ENCODE measurements around the gene DDX23. TPM values are rescaled to one million over a fixed set of nuclear protein-coding genes. Genes with fewer than 3 reads are reported as not detected.

DDX23 gene
- polyA plus RNA-seq, 1 donor (not counting 4 experiments of a cell fraction or from before 2014, with no cell fraction given), result 57.8 TPM

GRCh38 chr12:48803675-48804074 lies 48.3 kb downstream of the DDX23 start:
- TF ChIP-seq CTCF (optimal IDR thresholded peaks at IDR 0.05 in 1 of 3, IDR thresholded peaks at IDR 0.05 in 1 of 3, conservative IDR thresholded peaks at IDR 0.05 in 1 of 3; ENCODE audit: extremely low read depth in 1 of 3, insufficient read depth in 2 of 3, low read length in 3 of 3), result no peak
- no peak for TF ChIP-seq EZH2 (IDR thresholded peaks at IDR 0.05; ENCODE audit: low read length)
- no peak for DNase-seq (ENCODE audit: low read depth, low spot score)
- Histone ChIP-seq H3K9ac (ENCODE audit: control insufficient read depth, extremely low read depth, insufficient read depth, low read length) (no peak overlapping the region), H3K4me1 (ENCODE audit: control insufficient read depth, extremely low read depth, insufficient read depth, low read length) (no peaks in the 10 kb centered on the region), H3K9me1 (ENCODE audit: control insufficient read depth, extremely low read depth, insufficient read depth, low read length) (no peaks in the 10 kb centered on the region), H3K27me3 (ENCODE audit: control insufficient read depth, extremely low read depth, insufficient read depth, low read length) (no peaks in the 10 kb centered on the region), H3K4me3 (ENCODE audit: control insufficient read depth in 2 of 3, extremely low read depth in 1 of 3, insufficient read depth in 2 of 3, low read depth in 1 of 3, low read length in 3 of 3) (no peak overlapping the region), H2AFZ (ENCODE audit: control insufficient read depth, low read length) (no peak overlapping the region), H3K4me2 (ENCODE audit: control insufficient read depth, extremely low read depth, insufficient read depth, low read depth, low read length) (no peak overlapping the region), H3K9me3 (ENCODE audit: control insufficient read depth, low read depth, low read length) (no peaks in the 10 kb centered on the region), H3K36me3 (ENCODE audit: control insufficient read depth in 2 of 2, extremely low read depth in 1 of 2, insufficient read depth in 2 of 2, low read length in 2 of 2) (no peaks in the 10 kb centered on the region), H3K79me2 (ENCODE audit: control insufficient read depth, insufficient read depth, low read length) (no peaks in the 10 kb centered on the region), H3K27ac (ENCODE audit: control insufficient read depth, insufficient read depth, low read length) (no peak overlapping the region), H4K20me1 (ENCODE audit: control insufficient read depth, extremely low read depth, insufficient read depth, low read length) (no peaks in the 10 kb centered on the region)
- no peak for FAIRE-seq
- dilution Hi-C loops (cut with MboI; ENCODE audit: extremely low pct_ligation_motif_present, low sequenced_read_pairs), result no loop called here

GRCh38 chr12:48800971-48801370 lies 51.0 kb downstream of the DDX23 start:
- dilution Hi-C loops (cut with MboI; ENCODE audit: extremely low pct_ligation_motif_present, low sequenced_read_pairs), result no loop called here
- Histone ChIP-seq H3K9me3 (ENCODE audit: control insufficient read depth, low read depth, low read length) (no peaks in the 10 kb centered on the region), H3K4me2 (ENCODE audit: control insufficient read depth, extremely low read depth, insufficient read depth, low read depth, low read length) (no peak overlapping the region), H2AFZ (ENCODE audit: control insufficient read depth, low read length) (no peak overlapping the region), H3K4me3 (ENCODE audit: control insufficient read depth in 2 of 3, extremely low read depth in 1 of 3, insufficient read depth in 2 of 3, low read depth in 1 of 3, low read length in 3 of 3) (no peak overlapping the region), H3K27me3 (ENCODE audit: control insufficient read depth, extremely low read depth, insufficient read depth, low read length) (no peaks in the 10 kb centered on the region), H3K79me2 (ENCODE audit: control insufficient read depth, insufficient read depth, low read length) (no peaks in the 10 kb centered on the region), H3K36me3 (ENCODE audit: control insufficient read depth in 2 of 2, extremely low read depth in 1 of 2, insufficient read depth in 2 of 2, low read length in 2 of 2) (no peaks in the 10 kb centered on the region), H4K20me1 (ENCODE audit: control insufficient read depth, extremely low read depth, insufficient read depth, low read length) (no peaks in the 10 kb centered on the region), H3K9ac (ENCODE audit: control insufficient read depth, extremely low read depth, insufficient read depth, low read length) (no peak overlapping the region), H3K27ac (ENCODE audit: control insufficient read depth, insufficient read depth, low read length) (no peak overlapping the region), H3K4me1 (ENCODE audit: control insufficient read depth, extremely low read depth, insufficient read depth, low read length) (no peaks in the 10 kb centered on the region), H3K9me1 (ENCODE audit: control insufficient read depth, extremely low read depth, insufficient read depth, low read length) (no peaks in the 10 kb centered on the region)
- FAIRE-seq, result no peak
- TF ChIP-seq EZH2 (IDR thresholded peaks at IDR 0.05; ENCODE audit: low read length) (no peak), CTCF (optimal IDR thresholded peaks at IDR 0.05 in 1 of 3, IDR thresholded peaks at IDR 0.05 in 1 of 3, conservative IDR thresholded peaks at IDR 0.05 in 1 of 3; ENCODE audit: extremely low read depth in 1 of 3, insufficient read depth in 2 of 3, low read length in 3 of 3) (no peak)
- DNase-seq (ENCODE audit: low read depth, low spot score), result no peak
